G401.6 (cell line): ENCODE data around the gene CYYR1.

ENCODE experiments used
- FAIRE-seq: peaks from 2 replicates; lab custom pipeline; 2012; peaks lifted over from hg19 to GRCh38; lab: Jason Lieb, UNC

CYYR1 gene

GRCh38 chr21:26433386-26433785, 139.7 kb downstream of the CYYR1 start:
- FAIRE-seq: no peak

- FAIRE-seq: no peak
Observed at GRCh38 chr21:26432410-26432809, 140.7 kb downstream of the CYYR1 start.

- FAIRE-seq: no peak
Observed at GRCh38 chr21:26425576-26425975, 147.5 kb downstream of the CYYR1 start.

- no peak for FAIRE-seq
Observed at GRCh38 chr21:26423511-26423910, 149.6 kb downstream of the CYYR1 start.

- no peak for FAIRE-seq
Observed at GRCh38 chr21:26422706-26423105, 150.4 kb downstream of the CYYR1 start.

GRCh38 chr21:26422138-26422537, 150.9 kb downstream of the CYYR1 start:
- no peak for FAIRE-seq

GRCh38 chr21:26421724-26422123, 151.4 kb downstream of the CYYR1 start:
- FAIRE-seq: no peak
